ENCODE data around the gene JAKMIP1. TPM values are rescaled to one million over a fixed set of nuclear protein-coding genes. Genes with fewer than 3 reads are reported as not detected.

JAKMIP1 gene
- total RNA-seq, 1 experiment from 2014 or later: not detected

DNA sequence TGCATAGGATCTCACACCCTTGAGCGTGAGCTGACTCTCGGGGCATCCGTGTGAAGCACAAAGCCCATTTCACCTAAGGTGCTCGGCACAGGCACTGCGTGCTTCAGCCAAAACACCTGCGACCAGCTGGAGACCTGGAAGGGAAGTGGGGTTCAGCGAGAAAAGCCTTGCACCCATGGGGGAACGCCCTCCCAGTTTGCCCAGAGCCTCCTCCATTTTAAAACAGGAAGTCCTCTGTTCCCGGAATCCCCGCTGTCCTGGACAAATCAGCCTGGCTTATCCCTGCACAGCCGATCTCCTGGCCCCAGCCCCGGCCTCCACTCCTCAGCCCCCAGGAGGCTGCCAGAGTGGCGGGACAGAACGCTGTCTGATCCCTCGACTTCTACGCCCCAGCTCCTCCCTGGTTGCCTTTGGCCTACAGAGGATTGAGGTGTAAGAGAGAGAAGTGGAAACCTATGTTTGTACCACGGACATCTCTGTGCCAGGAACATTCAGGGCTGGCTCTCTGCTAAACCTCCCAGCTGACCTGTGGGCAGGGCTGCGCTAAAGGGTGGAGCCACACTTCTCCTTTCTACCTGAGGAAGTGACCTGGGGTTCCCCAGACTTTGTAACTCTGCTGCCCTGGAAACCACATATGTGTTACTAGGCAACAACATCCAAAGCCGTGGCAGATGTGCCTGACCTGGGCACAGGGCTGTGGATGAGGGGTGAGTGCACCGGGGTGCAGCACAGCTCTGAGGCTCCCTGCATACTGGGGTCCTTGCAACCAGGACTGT, 178.3 kb downstream of the JAKMIP1 start:
- no peak overlapping the region for H3K27ac ChIP-seq (ENCODE audit: low read length)
- ATAC-seq (no peak), DNase-seq (ENCODE audit: low read depth, low spot score) (no peak)
- ChIA-PET CTCF (interaction anchor here (0.7 kb wide), 1 partner anchor 27 kb away, joined by 3 read pairs; no protein-coding TSS in a partner anchor), POLR2A (no interaction called here)
- H3K9me3 ChIP-seq (ENCODE audit: control insufficient read depth, insufficient read depth, low read depth, low read length): no peaks in the 10 kb centered on the region
- in situ Hi-C loops (cut with HindIII; ENCODE audit: low pct_unique_long_range_greater_than_20kb, low sequenced_read_pairs): no loop called here
- H3K4me1 ChIP-seq (ENCODE audit: control insufficient read depth, insufficient read depth, low read length): no peaks in the 10 kb centered on the region
- no peak overlapping the region for H3K4me3 ChIP-seq (ENCODE audit: low read depth in 2 of 2, low read length in 2 of 2)
- TF ChIP-seq TCF7L2 (IDR thresholded peaks at IDR 0.05; ENCODE audit: low read depth, low read length) (no peak), SIN3A (IDR thresholded peaks at IDR 0.05; ENCODE audit: borderline replicate concordance, insufficient read depth, low read depth, low read length) (no peak), POLR2AphosphoS5 (IDR thresholded peaks at IDR 0.05; ENCODE audit: low read depth, low read length) (no peak)
- TF ChIP-seq, protein P1, sequence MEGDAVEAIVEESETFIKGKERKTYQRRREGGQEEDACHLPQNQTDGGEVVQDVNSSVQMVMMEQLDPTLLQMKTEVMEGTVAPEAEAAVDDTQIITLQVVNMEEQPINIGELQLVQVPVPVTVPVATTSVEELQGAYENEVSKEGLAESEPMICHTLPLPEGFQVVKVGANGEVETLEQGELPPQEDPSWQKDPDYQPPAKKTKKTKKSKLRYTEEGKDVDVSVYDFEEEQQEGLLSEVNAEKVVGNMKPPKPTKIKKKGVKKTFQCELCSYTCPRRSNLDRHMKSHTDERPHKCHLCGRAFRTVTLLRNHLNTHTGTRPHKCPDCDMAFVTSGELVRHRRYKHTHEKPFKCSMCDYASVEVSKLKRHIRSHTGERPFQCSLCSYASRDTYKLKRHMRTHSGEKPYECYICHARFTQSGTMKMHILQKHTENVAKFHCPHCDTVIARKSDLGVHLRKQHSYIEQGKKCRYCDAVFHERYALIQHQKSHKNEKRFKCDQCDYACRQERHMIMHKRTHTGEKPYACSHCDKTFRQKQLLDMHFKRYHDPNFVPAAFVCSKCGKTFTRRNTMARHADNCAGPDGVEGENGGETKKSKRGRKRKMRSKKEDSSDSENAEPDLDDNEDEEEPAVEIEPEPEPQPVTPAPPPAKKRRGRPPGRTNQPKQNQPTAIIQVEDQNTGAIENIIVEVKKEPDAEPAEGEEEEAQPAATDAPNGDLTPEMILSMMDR (IDR thresholded peaks at IDR 0.05): no peak
- TF ChIP-seq, protein P2, sequence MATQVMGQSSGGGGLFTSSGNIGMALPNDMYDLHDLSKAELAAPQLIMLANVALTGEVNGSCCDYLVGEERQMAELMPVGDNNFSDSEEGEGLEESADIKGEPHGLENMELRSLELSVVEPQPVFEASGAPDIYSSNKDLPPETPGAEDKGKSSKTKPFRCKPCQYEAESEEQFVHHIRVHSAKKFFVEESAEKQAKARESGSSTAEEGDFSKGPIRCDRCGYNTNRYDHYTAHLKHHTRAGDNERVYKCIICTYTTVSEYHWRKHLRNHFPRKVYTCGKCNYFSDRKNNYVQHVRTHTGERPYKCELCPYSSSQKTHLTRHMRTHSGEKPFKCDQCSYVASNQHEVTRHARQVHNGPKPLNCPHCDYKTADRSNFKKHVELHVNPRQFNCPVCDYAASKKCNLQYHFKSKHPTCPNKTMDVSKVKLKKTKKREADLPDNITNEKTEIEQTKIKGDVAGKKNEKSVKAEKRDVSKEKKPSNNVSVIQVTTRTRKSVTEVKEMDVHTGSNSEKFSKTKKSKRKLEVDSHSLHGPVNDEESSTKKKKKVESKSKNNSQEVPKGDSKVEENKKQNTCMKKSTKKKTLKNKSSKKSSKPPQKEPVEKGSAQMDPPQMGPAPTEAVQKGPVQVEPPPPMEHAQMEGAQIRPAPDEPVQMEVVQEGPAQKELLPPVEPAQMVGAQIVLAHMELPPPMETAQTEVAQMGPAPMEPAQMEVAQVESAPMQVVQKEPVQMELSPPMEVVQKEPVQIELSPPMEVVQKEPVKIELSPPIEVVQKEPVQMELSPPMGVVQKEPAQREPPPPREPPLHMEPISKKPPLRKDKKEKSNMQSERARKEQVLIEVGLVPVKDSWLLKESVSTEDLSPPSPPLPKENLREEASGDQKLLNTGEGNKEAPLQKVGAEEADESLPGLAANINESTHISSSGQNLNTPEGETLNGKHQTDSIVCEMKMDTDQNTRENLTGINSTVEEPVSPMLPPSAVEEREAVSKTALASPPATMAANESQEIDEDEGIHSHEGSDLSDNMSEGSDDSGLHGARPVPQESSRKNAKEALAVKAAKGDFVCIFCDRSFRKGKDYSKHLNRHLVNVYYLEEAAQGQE (IDR thresholded peaks at IDR 0.05; ENCODE audit: insufficient read depth in 1 of 2, low read depth in 2 of 2, low read length in 1 of 2): no peak
- intact Hi-C loops (cut with micrococcal nuclease; ENCODE audit: unreplicated experiment): no loop called here
- no peaks in the 10 kb centered on the region; the same call in 1 of the 2 replicates for H3K27me3 ChIP-seq (ENCODE audit: control insufficient read depth, insufficient read depth, low read length)
- no TSS peak for BruUV-seq (replicated peaks)
- H3K36me3 ChIP-seq (ENCODE audit: control insufficient read depth, insufficient read depth, low read length): no peaks in the 10 kb centered on the region

DNA sequence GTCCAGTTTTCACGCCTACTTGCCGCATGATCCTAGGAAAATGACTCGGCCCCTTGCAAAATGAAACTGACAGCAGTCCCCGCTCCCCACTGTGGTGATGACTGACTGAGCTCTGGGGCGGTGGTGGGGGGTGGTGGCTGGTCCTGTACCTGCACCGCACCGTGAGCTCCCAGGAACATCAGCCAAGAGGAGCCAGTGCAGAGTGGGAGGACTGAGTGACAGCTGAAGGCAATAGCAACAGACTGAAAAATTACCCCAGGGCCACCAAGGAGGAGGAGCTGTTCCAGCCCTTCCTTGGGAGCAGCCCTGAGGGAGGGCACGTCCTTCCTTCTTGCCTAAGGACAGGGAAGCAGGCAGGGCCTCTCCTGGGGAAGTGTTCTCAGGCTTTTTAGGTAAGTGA, 179.7 kb downstream of the JAKMIP1 start:
- BruUV-seq (replicated peaks): no TSS peak
- no peak for TF ChIP-seq POLR2AphosphoS5 (IDR thresholded peaks at IDR 0.05; ENCODE audit: low read depth, low read length)
- TF ChIP-seq TCF7L2 (IDR thresholded peaks at IDR 0.05; ENCODE audit: low read depth, low read length): no peak
- TF ChIP-seq, protein P2 (IDR thresholded peaks at IDR 0.05; ENCODE audit: insufficient read depth in 1 of 2, low read depth in 2 of 2, low read length in 1 of 2): no peak
- TF ChIP-seq SIN3A (IDR thresholded peaks at IDR 0.05; ENCODE audit: borderline replicate concordance, insufficient read depth, low read depth, low read length): no peak
- TF ChIP-seq, protein P1 (IDR thresholded peaks at IDR 0.05): no peak

More for the DNA sequence above, 179.7 kb downstream of the JAKMIP1 start:
- H3K9me3 ChIP-seq (ENCODE audit: control insufficient read depth, insufficient read depth, low read depth, low read length): no peaks in the 10 kb centered on the region
- ChIA-PET POLR2A (no interaction called here), CTCF (interaction anchor here (0.6 kb wide), 1 partner anchor 109 kb away, joined by 3 read pairs; no protein-coding TSS in a partner anchor)
- no peaks in the 10 kb centered on the region for H3K36me3 ChIP-seq (ENCODE audit: control insufficient read depth, insufficient read depth, low read length)
- in situ Hi-C loops (cut with HindIII; ENCODE audit: low pct_unique_long_range_greater_than_20kb, low sequenced_read_pairs): no loop called here
- intact Hi-C loops (cut with micrococcal nuclease; ENCODE audit: unreplicated experiment): no loop called here
- H3K27me3 ChIP-seq (ENCODE audit: control insufficient read depth, insufficient read depth, low read length): no peaks in the 10 kb centered on the region; the same call in 1 of the 2 replicates
- ATAC-seq (no peak), DNase-seq (ENCODE audit: low read depth, low spot score) (no peak)
- H3K4me1 ChIP-seq (ENCODE audit: control insufficient read depth, insufficient read depth, low read length): no peaks in the 10 kb centered on the region
- H3K4me3 ChIP-seq (ENCODE audit: low read depth in 2 of 2, low read length in 2 of 2): no peak overlapping the region
- H3K27ac ChIP-seq (ENCODE audit: low read length): no peak overlapping the region
